GM19467 (cell line): Measurements from ENCODE around the gene PPARA.
"Not testable (repeated sequence)": the region's sequence is repeated elsewhere in the genome, so short reads cannot be mapped to it uniquely, and the experiment has no call there.

Experiments
- ATAC-seq: cut with Tn5 transposase; IDR thresholded peaks from one replicate; pipeline ENCODE4 v1.9.1; 2021; ENCODE audit warnings: mild to moderate bottlenecking, moderate library complexity; ENCODE audit not compliant: unreplicated experiment

The PPARA gene

GRCh38 chr22:46125816-46126765 lies 24.2 kb upstream of the PPARA start:
- ATAC-seq: no peak

DNA sequence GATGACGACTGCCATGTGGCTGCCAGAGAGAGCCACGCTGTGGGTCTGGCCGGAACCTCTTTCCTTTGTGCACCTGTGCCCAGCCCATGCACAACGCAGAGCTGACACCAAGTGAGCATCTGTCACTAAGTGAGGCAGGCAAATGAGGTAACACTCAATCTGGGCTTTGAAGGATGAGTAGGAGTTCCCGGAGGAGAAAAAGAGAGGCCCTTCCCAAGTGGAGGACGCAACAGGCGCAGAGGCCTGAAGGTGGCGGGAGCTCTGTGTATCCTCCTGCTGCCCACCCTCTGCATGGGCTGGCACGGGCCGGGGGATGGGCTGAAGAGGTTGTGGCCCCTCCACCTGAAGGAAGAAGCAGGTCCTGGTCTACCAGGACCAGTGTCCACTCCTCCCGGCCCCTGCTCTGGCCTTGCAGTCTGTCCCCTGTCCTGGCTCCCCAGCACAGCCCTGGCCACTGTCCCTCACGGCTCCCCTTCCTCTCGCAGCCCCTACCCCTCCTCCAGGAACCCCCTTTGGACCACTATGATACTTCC lies 23.4 kb upstream of the PPARA start:
- no peak for ATAC-seq

DNA sequence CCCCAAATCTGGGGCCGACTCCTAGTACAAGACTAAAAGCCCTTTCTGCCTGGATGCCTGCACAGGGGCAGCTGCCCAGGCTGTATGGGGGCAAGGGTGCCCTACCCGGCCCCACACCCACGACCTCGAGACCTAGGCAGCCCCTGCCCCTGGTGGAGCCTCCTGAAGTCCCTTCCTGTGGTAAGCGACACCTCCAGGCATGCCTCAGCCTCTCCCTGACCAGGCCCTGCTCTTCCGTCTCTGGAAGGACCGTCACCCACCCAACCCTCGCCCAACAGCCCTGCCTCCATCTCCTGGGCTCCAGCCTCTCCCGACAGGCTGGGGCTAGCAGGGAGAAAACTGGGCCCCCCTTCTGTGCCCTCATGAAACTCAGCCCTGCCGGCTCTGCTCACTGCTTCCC lies 22.8 kb upstream of the PPARA start:
- no peak for ATAC-seq

GRCh38 chr22:46128606-46129005 lies 21.7 kb upstream of the PPARA start:
- no peak for ATAC-seq

GRCh38 chr22:46129390-46130041 lies 20.8 kb upstream of the PPARA start:
- ATAC-seq: no peak

GRCh38 chr22:46131151-46131587 lies 19.2 kb upstream of the PPARA start:
- ATAC-seq: no peak

GRCh38 chr22:46132193-46132829 lies 18.0 kb upstream of the PPARA start:
- ATAC-seq: not testable (repeated sequence)

DNA sequence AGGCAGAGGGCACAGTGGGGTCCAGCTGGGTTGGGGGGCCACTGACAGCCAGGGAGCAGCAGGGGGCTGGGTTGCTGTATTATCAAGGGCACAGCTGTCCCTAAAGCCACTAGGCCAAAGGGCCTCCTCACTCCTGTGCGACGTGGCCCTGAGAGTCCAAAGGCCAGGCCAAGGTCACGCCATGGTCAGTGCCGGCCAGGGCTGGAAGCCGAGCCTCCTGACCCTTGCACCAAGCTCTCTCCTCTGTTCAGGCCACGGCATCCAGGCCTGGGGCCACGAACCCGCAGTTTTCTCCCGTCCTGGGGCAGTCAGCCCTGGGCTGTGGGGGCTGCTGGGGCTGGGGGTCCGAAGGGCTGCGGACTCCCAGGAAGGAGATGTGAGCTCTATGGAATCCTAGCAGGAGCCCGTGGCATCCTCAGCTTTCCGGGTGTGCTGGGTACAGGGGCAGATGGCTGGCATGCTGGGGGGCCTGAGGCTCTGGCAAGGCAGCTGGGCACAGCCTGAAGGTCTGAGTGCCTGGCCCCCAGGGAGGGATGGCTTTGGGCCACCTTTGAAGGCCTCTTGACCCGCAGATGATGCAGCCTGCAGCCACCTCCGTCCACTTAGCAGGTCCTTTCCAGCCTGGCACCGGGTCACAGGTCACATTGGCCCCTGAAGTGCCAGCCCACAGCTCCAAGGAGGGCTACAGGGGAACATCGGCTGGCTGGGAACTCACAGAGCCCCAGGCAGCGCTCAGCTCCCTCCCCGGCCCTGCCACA lies 17.3 kb upstream of the PPARA start:
- no peak for ATAC-seq

DNA sequence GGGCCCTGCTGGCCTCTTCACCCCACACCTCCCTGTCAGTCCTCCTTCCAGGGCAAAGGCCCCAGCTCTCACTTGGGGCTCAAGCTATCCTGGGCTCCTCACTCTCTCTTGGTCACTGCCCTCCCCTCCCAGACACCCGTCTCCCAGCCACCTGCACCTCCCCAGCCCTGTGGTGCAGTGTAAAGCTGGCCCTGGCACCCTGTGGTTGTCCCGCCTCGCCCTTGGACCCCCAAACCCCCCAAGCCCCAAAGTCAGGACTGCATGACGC lies 16.8 kb upstream of the PPARA start:
- no peak for ATAC-seq

GRCh38 chr22:46134111-46134705 lies 16.1 kb upstream of the PPARA start:
- ATAC-seq: no peak

- no peak for ATAC-seq
These were observed 14.5 kb upstream of the PPARA start for GRCh38 chr22:46135611-46136485.

- ATAC-seq: no peak
These were observed 13.7 kb upstream of the PPARA start for GRCh38 chr22:46136486-46137217.

DNA sequence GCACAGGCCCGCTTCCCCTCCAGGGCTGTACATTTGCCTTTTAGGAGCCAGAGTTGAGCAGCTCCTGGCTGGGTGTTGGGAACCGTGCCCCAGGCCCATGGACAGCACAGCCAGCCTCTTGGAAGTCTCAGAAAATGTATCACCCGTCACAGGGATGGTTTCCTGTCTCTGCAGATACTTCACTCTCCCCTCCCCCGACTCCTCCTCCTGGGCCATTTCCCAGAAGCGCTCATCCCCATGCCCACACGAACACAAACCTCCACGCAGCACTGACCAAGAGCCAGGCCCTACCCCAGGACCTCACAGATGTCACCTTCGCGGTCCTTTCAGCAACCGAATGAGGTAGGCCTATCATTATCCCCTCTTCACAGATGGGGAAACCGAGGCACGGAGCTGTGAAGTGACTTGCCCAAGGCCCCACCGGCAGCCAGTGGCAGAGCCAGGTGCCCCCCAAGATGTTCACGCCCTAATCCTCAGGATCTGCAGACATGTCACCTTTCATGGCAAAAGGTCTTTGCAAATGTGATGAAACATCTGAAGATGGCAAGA lies 13.0 kb upstream of the PPARA start:
- ATAC-seq: no peak

DNA sequence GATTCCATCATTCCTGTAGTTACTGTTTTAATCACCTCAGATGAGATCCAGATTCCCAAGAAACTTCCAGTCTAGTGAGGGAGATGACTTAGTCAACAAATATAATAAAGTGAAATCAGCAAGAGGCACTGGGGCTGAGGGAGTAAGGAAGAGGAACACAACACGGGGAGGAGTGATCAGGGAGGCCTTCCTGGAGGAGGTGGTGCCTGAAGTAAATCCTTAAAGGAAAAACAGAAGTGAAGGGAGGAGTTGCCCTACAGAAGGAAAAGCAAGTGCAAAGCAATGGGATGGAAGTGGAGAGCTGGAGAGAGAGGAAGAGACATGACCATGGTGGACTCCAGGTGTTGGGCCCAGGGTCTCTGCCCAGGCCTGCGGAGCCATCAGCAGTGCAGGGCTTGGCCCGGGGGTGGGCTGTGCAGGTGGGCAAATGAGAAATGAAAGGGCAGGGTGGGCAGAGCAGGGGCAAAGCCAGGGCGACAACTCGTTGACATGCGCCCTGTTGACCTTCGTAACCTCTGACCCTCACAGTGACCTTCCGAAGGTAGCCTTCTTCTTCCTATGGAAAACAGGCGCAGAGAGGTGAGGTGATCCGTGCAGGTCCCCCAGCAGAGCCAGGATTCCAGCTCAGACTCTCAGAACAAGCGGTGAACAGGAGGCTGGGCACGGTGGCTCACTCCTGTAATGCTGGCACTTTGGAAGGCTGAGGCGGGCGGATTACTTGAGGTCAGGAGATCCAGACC lies 12.1 kb upstream of the PPARA start:
- no peak for ATAC-seq

DNA sequence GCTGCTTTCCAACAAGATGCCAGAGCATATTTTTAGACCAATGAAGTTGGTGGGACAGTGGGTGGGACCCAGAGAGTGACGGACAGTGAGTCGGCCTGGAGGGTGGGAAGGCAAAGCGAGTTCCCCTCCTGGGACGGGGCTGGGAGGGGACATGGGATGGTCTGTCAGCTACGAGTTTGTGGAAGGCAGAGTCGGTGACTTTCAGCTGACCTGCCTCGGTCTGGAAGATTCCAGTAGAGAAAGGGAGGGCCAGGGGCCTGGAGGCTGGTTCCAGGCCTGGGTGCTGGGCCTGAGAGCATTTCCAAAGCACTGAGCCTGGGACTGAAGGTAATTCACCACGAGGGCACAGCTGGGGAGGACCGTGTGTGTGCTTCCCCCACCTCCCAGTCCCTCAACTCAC lies 10.9 kb upstream of the PPARA start:
- ATAC-seq: not testable (repeated sequence)

DNA sequence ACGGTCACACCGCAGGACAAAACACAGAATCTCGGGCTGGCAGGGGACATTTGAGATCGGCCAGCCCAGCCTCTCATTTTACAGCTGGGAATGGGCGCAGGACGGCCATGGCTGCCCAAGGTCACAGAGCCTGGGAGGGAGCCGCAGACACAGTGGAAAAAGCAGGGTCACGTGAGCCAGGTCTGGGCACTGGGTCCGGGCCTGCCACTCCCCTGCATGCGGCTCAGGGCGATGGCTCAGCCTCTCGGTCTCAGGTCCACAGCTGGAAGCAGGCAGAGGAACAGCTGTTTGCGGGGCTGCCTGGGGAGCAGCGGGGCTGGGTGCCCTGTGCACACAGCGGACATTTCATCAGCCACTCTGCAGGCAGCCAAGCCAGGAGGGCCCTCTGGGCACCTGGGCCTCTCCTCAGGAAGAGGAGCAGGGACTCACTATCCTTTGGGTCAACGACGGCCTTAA lies 10.4 kb upstream of the PPARA start:
- ATAC-seq: no peak

DNA sequence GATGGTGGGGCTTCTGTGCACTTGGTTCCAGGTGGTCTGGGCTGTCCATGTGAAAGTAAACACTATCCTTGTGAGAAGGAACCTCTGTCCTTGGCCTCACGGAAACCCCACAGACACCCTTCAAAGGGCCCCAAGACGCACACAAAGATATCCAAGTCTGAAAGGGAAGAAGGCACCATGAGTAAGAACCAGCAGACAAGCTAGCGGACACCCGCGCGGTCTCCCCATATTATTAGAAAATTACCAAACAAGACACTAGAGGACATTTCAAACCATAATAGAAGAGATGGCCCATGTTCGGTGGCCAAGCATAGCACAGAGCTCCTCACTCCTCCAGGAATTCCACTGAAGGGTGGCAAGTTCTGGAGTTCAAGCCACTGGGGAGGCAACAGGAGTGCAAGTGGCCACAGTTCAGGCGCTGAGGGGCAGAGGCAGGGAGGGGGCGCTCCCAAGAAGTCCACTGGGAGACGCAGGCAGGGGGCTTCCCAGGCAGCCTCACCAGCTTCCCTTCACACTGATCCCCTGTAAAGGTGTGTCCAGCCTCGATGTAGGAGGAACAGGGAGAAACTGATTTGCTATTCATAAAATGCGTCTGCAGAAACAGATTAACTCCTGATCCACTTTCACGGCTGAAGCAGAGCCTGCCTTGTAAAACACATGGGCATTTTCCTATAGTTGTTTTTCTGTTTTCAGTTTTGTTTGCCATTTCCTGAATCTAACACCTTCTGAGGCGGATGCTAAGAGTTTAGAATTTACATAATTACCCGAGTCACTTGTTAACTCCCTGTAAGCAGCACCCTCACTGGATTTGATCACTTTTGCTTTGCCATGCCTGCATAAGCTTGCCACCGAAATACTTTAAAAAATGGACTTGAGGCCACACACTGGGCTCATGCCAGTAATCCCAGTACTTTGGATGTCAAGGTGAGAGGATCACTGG lies 9.1 kb upstream of the PPARA start:
- no peak for ATAC-seq
